ENCODE data around the gene N4BP2L1.

- TF ChIP-seq CTCF (conservative IDR thresholded peaks at IDR 0.05) (no peak), ZFX (IDR thresholded peaks at IDR 0.05) (no peak)
These were observed 48.2 kb upstream of the N4BP2L1 start for GRCh38 chr13:32476021-32476731.
